HG03175 (cell line): ENCODE data around the gene ADCY6.

ENCODE experiments used
- ATAC-seq: cut with Tn5 transposase; IDR thresholded peaks from one replicate; pipeline ENCODE4 v1.9.1; 2021; ENCODE audit warnings: mild to moderate bottlenecking, moderate library complexity; ENCODE audit not compliant: unreplicated experiment

Gene ADCY6

DNA sequence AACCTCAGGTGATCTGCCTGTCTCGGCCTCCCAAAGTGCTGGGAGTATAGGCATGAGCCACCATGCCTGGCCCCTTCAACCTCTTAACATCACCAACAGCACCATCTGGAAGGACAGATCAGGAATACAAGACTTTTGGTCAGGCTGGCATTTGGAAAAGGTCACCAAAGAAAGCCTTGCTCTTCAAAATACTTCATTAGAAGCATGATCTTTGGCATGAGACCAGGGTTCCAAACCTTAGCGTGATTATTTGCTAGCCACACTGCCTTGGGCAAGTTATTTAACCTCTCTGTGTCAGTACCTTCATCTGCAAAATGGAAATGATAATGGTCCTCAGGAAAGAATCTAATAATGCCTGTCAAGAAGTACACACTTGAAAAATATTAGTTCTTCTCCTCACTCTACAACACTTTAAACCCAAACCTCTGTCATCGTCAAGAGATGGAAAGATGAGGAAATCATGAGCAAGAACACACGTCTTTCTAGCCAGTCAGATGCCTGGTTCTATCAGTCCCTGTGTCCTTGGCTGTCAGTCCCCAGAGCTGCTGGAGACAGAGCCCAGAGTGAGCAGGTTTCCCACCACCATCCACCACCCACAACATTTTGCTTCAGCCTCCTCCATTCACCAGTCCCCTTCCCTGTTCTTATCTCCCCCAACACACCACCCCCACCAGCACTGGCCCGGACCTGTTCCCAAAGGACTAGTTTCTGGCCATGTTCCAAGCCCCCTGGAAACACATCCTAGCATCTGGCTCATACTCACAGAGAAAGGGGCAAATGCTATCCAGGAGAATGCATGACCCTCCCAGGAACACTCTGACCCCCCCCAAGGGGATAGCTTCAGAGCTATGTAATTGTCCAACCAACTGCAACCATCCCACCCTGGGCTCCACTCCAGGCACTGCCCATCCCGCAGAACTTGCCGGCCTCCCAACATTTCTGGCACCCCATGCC, 2.0 kb downstream of the ADCY6 start:
- ATAC-seq = no peak

DNA sequence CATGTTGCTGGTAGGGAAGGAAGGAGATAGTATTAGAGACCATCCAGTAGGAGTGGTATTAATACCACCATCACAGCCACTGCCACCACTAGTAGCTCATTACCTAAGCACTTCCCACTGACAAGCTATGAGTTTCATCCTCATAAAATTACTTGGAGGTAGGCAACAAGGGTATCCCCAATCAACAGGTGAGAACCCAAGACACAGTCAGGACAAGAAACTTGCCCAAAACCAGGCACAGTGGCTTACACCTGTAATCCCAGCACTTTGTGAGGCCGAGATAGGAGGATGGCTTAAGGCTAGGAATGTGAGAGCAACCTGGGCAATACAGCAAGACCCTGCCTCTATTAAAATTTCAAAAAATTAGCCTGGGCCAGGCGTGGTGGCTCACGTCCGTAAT, 5.5 kb downstream of the ADCY6 start:
- no peak for ATAC-seq

DNA sequence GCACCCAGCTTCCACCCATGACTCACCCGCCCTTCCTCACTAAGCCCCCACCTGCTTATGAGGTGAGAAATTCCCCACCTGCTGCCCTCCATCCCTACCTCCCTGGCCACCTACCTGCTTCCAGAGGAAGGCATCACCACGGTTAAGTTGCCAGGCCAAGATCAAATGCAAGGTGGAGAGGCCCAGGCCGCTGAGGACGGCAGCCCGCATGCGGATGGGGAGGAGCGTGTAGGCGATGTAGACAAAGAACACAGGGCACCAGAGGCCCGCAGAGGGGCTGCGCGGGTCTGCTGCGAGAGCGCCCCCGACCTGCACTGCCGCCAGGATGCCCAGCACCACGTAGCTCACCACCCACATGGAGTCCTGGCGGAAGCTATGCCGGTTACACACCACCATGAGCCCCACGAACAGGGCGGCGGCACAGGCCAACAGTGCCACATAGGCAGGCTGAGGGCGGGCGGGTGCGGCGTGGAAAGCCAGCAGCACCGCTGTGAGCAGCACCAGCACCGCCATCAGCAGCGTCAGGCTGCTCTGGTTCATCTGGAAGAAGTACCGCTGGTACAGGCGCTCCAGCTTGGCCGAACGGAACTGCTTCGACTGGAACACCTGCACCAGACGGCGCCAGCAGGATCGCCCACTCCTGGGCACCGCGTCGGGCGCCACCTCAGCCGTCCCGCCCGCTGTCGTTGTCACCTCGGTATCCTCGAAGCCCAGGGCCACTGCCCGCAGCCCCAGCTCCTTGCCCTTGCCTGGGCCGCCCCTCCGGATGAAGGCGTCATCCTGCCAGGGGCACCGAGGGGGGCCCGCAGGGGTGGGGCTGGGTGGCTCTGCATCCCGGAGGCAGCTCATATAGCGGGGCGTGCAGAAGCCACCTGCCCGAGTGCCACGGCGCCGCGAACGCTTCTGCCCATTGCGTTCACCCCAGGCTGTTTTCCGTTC, 6.2 kb downstream of the ADCY6 start:
- ATAC-seq = no peak

- no peak for ATAC-seq
These were observed 7.0 kb downstream of the ADCY6 start for GRCh38 chr12:48781750-48782456.

GRCh38 chr12:48780381-48781025, 8.4 kb downstream of the ADCY6 start:
- ATAC-seq = no peak

DNA sequence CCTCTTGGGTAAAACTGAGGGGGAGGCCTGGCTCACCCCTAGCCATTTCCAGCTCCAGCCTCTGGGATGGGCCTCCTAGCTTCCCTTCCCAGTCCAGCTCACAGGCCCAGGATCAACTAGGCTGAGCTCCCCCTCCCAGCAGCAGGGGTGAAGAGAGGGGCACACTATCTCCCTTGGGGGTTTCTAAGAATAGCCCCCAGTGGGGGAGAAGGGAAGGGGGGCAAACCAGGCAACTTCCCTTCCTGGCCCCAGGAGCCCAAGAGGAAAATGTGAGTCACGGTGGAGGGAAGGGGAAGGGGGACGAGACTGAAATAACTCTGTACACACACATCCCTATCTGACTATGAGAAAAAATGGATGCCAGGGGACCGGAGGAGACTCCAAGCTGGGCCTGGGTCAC, 9.0 kb downstream of the ADCY6 start:
- ATAC-seq = no peak

GRCh38 chr12:48777501-48778400, 11.1 kb downstream of the ADCY6 start:
- no peak for ATAC-seq

DNA sequence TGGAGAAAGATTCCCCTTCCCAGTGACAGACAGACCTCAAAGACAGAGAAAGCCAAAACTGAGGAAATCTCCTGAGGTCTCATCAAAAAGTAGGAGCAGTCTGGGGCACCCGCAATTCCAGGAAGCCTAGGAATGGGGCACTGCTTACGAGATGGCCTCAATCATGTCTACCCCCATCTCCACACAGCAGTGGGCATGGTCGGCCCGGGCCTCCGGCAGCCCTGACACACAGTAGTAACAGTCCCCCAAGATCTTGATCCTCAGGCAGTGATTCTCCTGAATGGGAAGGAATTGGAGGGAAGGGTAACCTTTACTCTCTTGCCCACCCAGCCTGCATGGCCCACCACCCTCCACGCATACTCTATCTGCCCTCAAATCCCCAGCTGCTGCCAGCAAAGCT, 11.9 kb downstream of the ADCY6 start:
- ATAC-seq = no peak

DNA sequence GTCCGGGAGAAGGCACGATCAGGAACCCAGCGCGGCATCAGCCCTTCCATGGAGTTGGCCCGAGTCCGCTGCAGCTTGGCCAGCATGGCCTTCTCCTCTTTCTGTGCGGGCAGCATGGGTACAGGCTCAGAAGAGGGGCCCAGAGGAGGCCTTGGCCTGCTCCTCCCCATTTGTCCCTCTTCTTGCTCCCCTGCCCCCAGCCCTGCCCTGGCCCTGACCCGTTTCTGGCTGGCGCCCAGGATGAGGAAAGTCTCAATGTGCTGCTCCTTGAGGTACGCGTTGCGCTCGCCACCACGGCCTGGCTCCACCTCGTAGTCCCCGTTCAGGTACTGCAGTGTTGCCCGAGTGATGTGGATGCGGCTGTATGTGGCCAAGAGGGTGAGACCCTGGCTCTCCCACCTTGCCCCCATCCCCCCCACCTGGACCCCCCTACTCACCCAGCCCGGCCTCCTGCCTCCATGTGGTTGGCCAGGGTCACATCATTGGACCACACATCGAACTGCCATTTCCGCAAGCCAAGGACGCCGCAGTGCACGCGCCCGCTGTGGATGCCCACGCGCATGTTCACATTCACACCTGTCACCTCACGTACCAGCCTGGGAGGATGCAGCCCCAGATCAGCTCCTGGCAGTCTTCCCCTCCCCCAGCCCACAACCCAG, 12.8 kb downstream of the ADCY6 start:
- no peak for ATAC-seq

DNA sequence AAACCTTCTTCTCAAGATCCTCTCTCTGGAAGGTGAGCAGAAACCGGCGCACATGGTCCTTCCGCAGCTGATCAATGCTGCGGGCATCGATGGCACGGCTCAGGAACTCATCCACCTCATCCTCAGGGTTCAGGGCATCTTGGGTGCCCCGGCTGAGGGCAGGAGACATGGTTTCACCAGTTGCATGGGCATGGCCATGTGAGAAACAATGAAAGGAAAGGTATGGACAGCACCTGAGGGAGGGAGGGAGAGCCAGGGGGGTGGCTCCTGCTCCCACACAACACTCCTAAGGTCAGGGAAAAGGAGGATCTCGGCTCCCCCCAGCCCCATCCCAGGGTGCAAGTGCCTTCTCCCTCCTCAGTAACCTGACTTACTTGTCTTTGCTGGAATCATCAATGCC, 13.6 kb downstream of the ADCY6 start:
- ATAC-seq = no peak

GRCh38 chr12:48774516-48774915, 14.4 kb downstream of the ADCY6 start:
- ATAC-seq = no peak

DNA sequence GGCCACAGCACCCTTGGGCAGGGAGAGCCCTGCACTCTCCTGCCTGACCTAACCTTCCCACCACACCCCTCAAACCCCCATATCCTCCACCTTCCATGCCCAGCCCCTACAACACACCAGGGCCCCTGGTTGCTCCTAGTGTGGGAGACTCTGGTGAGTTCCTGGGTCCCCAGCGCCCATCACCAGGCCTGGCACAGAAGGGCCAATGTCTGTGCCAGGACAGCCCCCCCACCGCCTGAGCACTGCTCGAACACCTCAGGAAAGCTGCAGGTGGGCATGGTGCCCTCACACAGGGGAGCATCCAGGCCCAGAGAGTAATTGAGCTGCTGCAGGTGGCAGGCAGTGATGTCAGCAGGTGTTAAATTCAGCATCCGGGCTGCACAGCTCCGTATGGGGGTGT, 15.2 kb downstream of the ADCY6 start:
- ATAC-seq = no peak

DNA sequence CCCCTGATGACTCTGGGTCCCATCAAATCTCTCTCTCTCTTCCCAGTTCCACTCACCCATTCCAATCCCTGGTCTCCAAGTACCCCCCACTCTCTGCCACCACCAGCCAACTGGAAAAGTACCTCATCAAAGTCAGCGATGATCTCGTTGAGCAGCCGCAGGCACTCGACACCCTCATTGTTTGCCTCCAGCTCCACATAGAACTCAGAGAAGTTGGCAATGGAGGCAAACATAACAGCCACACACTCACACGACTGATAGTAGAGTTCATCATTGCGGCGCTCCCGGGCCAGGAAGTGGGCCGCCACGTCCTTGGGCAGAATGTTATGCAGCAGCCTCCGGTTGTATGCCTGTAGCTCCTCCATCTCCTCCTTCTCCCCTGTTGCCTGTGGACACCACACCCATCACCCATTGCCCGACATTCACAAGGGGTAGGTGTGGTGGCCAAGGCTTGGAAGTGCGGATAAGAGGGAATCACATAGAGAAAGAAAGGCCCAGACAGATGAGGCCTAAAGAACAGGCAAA, 17.2 kb downstream of the ADCY6 start:
- ATAC-seq = no peak

DNA sequence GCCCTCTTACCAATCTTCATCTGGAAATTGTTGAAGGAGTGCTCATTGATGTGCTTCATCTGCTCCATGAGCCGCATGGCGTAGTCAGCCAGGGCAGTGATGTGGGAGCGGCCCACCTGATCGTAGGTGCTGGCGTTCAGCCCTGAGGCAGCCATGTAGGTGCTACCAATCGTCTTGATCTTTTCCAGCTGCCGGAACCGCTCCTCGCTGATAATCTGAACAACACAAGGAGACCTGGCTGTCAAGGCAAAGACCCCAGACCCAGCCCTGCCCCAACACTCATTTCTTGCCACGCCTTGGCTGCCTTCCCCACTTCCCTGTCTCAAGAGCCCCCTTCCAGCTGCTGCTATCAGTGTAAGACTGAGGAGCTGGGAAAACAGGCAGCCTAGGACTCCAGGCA, 18.1 kb downstream of the ADCY6 start:
- ATAC-seq = no peak

GRCh38 chr12:48768736-48769135, 20.2 kb downstream of the ADCY6 start:
- ATAC-seq = no peak

DNA sequence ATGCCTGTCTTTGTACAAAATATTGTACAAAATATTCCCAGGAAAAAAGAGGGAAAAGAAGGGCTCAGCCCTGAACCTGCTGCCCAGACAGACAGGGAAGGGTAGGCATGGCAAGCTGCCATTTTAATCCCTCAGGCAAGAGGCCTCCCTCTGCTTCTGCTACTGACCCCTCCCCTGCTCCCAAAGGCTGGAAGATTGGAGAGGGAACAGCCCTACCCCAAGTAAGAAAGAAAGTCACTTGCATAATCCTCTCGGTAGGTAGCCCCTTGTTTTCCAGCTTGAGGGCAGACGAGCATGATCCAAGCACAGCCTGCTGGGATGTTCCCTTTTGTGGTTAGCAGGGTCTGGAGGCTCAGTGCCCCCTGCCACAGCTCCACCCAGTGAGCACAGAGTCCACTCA, 20.7 kb downstream of the ADCY6 start:
- no peak for ATAC-seq

DNA sequence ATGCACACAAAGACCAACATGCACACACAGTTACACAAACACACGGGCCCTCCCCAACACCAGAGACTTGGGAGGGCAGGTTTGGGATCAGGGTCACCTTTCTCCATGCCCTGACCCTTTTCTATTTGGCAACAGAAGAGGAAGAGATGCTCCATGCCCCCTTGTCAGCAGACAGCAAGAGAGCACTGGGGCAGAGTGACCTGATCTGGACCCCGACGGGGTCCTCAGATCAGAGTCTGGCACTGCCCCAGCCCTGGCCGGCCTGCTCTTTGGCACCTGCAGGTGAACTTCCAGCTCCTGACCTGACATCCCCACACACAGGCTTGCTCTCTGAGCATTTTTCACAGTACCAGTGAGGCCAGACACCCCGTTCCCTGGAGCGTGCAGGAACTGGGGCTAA, 21.4 kb downstream of the ADCY6 start:
- no peak for ATAC-seq

GRCh38 chr12:48767047-48767446, 21.8 kb downstream of the ADCY6 start:
- ATAC-seq = no peak

DNA sequence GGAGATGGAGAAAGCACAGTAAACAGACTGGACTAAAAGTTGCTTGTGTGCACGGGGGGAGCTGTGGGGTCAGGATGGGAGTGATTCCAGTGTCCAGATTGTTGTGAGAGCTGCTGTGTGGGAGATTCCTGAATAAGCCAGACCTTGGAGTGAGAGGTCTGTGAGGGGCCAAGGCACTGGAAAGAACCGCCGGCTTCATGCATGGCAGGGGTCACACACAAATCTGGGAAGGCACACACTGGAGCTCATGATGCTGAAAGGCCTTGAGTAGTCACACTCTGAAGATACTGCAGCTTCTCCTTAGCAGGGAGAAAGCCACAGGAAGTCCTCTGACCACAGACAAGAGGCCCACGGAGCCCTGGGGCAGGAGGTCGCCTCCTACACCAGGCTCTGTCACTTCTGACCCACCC, 23.1 kb downstream of the ADCY6 start:
- ATAC-seq = no peak
